ENCODE data around the gene ZNF76.
A peak's percentile ranks its signal among the peaks of the same experiment; 100 is the strongest.
"Not testable (repeated sequence)": the region's sequence is repeated elsewhere in the genome, so short reads cannot be mapped to it uniquely, and the experiment has no call there.

ZNF76 gene

DNA sequence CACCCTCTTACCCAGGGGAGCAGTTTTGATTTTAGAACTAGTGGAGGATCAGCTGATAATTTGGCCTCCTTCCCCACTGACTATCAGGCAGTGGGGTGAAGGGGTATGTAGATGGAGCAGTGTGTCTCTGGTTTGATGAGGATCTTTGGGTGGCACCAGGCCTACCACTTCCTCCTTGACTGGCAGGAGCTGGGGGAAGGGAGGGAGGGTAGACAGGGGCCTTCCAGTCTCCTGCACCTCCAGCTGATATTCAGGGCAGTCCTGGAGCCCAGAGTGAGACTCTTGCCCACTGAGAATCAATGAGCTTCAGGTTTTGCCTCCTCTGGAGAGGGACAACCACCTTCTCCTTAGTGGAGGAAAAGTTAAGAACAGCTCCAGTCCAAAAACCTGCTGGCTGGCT, 41.3 kb downstream of the ZNF76 start:
- DNase-seq (ENCODE audit: low read depth), result no peak

DNA sequence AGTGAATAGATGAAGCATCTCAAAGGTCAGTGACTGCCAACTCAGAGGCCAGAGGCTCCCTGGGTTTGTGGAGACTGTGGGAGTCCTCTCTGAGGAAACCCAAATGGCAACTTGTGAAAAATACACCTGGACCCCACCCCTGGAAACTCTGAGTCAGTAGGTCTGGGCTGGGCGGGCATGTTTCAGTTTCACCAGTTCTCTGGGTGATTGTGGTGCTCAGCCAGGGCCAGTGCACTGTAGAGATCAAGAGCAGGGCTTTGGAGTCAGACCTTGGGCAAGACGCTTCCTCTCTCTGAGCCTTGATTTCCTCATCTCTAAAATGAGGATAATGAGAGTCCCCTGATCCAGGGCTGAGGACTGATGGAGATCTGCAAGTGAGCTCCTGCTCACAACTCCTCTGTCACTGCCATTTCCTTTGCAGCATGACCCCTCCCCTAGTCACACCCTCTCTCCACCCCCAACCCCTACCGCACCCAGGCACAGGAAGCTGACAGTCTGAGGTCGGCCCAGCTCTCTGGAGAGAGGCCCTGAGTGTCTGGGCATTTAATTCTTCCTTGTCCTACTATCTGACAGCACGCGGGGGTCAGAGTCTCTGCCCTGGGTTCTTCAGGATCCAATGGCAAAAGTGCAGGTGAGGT, 43.2 kb downstream of the ZNF76 start:
- peak; percentile 80 for DNase-seq (ENCODE audit: low read depth)

DNA sequence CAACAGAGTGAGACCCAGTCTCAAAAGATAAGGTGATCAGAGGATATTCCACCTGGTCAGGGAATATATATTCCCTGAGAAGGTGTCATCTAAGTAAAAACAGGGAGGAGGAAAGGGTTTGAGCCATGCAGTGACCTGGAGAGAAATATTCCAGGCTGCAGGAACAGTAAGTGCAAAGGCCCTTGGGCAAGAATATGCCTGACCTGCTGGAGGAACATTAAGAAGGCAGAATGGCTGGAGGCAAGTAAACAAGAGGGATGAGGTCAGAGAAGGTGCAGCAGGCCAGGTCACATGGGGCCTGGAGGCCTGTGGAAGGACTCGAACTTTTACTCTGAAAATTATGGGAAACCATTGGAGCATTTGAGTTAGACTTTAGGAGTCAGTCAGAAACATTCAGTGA, 44.8 kb downstream of the ZNF76 start:
- no peak for DNase-seq (ENCODE audit: low read depth)

DNA sequence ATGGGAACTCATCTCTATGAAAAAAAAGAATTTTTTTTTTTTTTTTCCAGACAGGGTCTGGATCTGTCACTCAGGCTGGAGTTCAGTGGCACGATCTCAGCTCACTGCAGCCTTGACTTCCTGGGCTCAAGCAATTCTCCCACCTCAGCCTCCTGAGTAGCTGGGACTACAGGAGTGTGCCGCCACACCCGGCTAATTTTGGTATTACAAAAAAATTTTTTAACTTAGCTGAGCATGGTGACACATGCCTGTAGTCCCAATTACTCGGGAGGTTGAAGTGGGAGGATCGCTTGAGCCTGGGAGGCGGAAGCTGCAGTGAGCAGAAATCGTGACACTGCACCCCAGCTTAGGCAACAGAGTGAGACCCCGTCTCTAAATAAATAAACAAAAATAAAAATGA, 45.6 kb downstream of the ZNF76 start:
- DNase-seq (ENCODE audit: low read depth), result no peak

DNA sequence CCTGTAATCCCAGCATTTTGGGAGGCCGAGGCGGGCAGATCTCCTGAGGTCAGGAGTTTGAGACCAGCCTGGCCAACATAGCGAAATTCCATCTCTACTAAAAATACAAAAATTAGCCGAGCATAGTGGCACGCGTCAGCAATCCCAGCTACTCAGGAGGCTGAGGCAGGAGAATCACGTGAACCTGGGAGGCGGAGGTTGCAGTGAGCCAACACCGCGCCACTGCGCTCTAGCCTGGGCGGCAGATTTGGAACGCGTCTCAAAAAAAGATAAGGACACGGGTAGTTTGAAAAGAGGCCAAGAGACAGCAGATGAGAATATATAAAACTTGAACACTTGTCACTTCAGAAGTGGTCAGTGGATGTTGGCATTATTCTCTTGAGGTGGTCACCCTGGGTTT, 47.6 kb downstream of the ZNF76 start:
- not testable (repeated sequence) for DNase-seq (ENCODE audit: low read depth)

DNA sequence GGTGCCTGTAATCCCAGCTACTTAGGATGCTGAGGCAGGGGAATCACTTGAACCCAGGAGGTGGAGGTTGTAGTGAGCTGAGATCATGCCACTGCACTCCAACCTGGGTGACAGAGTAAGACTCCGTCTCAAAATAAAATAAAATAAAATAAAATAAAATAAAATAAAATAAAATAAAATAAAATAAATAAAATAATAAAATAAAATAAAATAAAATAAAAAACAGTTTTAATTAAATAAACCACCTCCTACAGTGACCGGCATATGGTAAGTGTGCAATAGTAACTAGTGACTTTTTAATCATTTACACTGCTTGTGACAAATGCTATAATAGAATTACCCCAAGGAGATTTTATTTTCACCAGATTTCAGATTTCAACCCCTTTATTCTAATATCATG, 49.0 kb downstream of the ZNF76 start:
- not testable (repeated sequence) for DNase-seq (ENCODE audit: low read depth)

DNA sequence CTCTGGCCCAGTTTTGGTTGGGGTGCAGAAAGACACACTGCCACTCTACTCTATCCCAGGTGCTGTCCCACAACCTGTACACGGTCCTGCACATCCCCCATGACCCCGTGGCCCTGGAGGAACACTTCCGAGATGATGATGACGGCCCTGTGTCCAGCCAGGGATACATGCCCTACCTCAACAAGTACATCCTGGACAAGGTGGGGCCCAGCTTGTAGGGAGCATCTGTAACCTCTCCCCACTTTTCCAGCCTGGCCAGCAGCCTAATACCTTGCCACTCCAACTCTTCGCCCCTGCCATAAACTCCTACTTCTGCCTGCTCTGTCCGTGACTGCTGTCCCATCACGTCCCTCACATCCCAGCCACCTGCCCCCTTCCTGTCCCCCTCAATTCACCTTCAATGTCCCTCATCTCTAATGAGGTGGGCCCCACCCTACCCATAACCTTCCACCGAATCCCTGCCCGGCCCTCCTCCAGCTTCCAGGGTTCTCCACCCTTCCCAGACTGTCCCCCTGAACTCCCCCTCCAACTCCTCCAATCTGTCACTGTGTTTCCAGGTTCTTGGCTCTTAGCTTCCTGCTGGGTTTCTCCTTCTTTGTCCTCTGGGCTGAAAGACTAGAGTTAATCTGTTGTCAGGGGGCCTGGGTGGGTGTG, 50.2 kb downstream of the ZNF76 start:
- DNase-seq (ENCODE audit: low read depth), result no peak

DNA sequence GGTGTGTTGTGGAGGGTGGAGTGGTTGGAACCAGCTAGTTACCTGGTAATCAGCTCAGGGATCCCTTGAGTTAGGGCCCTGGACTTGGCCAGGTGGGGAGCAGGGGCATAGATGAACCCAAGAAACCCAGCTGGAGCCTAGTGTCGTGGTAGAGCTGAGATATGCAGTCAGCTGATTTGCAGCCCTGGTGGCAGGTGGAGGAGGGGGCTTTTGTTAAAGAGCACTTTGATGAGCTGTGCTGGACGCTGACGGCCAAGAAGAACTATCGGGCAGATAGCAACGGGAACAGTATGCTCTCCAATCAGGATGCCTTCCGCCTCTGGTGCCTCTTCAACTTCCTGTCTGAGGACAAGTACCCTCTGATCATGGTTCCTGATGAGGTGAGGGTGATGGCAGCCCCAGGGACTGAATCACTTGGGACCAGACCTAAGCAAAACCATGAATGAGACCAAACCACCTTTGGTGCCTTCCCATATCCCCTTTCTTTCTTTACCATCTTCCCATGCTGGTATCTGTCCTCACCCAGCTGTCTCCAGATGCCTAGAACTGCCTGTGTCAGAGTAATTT, 50.8 kb downstream of the ZNF76 start:
- no peak for DNase-seq (ENCODE audit: low read depth)

DNA sequence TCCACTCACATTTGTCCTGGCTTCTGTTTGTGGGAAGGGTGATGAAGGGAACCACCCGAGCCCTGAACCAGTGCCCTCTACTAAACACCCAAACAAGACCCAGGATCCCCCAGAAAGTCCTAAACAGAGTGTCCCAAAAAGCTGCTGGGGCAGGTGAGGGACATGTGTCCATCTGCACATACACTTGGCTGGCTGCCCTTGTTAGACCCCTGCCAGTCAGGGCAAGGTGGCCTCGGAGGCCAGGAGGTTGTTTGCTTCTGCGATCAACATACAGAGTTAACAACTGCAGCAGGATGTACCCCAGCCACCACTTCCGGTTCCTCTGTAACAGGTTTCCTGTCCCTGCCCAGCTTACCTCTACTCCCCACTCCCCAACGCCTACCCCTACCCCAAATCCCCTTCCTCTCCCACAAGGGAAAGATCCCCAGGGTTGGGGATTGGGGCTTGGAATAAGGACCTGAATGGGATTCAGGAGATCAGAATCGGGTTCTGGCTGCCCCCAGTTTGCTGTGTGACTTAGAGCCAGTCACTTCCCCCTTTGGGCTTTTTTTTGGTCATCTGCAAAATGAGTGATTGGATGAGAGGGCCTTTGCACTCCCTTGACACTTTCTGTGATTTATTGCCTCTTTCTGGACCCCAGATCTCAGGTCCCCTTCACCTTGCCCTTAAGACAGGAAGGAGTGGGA, 52.0 kb downstream of the ZNF76 start:
- DNase-seq (ENCODE audit: low read depth), result peak; percentile 39

DNA sequence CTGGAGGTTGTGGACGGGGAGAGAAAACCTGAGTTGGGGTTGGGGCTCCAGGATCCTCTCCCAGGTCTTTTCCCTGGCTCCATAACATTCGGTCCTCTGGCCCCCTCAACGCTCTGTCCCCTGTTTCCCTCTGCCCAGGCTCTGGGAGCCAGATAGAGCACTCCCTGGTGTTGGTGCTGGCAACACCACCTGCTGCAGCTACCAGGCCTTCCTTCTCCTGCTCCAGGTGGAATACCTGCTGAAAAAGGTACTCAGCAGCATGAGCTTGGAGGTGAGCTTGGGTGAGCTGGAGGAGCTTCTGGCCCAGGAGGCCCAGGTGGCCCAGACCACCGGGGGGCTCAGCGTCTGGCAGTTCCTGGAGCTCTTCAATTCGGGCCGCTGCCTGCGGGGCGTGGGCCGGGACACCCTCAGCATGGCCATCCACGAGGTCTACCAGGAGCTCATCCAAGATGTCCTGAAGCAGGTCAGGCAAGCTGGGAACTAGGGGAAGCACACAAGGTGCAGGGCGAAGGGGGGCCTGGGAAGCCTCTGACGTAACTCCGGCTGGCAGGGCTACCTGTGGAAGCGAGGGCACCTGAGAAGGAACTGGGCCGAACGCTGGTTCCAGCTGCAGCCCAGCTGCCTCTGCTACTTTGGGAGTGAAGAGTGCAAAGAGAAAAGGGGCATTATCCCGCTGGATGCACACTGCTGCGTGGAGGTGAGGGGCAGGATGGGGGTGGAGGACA, 52.7 kb downstream of the ZNF76 start:
- no peak for DNase-seq (ENCODE audit: low read depth)

DNA sequence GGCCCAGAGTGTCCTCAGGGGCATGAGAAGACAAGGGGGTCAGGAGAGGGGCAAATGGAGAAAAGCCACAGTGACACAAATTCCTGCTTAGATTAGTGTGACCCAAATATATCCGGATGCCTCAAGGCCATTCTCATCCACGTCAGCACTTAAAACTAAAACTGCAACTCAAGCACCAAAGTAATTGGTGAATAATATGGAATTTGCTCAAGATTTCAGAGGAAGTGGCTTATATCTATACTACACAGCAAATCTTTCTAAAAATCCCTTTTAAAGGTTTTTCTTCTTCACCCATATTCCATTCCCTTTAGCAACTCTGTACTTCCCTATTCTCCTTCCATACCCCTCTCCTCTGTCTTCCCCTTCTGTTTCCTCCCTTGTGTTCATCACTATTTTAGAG, 53.3 kb downstream of the ZNF76 start:
- no peak for DNase-seq (ENCODE audit: low read depth)

DNA sequence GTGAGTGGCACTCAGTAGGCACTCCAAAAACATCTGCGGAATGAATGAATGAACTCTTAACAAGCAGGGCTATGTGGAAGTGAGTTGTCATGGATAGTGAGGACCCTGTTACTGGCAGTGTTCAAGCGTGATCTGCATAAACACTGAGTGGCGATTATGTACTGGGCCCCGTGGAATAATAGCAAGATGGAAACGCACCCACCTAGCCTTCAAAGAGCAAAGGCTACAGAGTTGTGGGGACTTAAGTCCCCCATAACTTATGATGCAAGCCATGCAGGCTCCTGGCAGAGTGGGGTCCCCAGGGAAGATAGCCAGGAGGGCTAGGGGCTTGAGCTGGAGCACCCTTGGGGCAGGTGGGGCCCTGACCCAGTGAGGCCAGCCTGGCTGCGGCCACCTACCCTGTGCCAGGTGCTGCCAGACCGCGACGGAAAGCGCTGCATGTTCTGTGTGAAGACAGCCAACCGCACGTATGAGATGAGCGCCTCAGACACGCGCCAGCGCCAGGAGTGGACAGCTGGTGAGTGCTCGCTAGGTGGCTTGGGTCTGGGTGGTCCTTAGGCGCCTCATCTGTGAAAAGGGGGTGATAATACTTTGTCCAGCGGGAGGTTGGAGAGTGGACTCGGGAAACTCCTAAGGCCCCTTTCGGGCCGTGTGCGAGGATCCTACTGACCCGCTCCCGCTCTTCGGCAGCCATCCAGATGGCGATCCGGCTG, 58.1 kb downstream of the ZNF76 start:
- DNase-seq (ENCODE audit: low read depth), result no peak

DNA sequence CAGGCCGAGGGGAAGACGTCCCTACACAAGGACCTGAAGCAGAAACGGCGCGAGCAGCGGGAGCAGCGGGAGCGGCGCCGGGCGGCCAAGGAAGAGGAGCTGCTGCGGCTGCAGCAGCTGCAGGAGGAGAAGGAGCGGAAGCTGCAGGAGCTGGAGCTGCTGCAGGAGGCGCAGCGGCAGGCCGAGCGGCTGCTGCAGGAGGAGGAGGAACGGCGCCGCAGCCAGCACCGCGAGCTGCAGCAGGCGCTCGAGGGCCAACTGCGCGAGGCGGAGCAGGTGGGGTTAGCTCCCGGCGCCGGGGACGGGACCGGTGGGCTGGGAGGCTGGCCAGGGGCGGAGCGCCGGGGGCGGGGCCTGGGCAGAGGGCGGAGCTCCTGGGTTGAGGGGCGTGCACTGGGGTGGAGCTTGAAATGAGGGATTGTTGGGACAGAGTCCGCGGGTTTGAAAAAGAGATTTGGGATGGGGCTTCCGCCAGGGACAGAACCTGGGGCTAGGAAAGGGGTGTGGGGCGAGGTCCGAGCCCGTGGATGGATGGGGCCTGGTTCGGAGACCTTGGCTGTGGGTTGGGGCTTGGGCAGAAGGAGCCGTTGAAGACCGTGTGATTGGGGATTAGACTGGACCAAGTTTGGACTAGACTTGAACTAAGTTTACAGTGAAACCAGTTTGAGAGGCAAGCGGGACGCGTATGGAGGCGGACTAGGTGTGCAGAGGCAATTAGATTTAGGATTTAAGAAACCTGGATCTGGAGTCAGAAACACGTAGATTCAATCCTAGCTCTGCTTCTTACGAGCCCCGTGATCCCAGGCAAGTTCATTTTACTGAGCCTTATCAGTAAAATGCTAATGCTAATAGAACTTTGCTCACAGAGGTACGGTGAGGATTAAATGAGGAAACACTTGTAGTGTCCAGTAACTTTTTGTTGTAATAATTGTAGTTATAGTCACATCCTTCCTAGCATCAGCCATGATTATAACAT, 58.9 kb downstream of the ZNF76 start:
- no peak for DNase-seq (ENCODE audit: low read depth)

DNA sequence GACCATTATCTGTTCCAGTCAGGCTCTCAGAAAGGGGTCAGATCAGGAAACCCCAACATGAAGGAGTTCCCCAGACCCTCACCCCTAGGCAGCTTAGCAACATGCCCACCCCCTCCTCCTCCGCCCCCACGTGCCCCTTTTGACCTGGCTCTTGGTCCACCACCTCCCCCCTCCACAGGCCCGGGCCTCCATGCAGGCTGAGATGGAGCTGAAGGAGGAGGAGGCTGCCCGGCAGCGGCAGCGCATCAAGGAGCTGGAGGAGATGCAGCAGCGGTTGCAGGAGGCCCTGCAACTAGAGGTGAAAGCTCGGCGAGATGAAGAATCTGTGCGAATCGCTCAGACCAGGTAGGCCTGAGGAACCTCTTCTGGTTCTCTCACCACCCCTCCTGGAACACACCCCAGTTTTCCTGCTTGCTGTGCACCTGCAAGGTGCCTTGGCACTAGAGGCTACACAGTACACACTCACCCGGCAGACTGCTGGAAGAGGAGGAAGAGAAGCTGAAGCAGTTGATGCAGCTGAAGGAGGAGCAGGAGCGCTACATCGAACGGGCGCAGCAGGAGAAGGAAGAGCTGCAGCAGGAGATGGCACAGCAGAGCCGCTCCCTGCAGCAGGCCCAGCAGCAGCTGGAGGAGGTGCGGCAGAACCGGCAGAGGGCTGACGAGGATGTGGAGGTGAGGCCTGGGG, 60.0 kb downstream of the ZNF76 start:
- no peak for DNase-seq (ENCODE audit: low read depth)

DNA sequence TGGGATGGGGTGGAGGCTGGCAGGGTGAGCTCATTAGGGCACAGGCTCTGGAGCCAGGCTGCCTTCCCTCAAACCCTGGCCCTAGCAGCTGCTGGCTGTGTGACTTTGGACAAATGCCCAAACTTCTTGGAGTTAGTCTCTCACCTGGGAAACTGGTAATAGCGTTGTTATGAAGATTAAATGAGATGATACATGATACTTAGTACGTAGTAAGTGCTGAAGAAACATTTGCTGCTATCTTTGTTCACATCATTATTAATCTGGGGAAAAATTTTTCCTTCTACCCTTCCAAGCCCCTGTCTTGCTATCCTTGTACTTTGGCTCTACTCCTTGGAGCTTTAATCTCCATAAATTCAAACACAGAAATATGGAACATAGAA, 60.5 kb downstream of the ZNF76 start:
- no peak for DNase-seq (ENCODE audit: low read depth)

DNA sequence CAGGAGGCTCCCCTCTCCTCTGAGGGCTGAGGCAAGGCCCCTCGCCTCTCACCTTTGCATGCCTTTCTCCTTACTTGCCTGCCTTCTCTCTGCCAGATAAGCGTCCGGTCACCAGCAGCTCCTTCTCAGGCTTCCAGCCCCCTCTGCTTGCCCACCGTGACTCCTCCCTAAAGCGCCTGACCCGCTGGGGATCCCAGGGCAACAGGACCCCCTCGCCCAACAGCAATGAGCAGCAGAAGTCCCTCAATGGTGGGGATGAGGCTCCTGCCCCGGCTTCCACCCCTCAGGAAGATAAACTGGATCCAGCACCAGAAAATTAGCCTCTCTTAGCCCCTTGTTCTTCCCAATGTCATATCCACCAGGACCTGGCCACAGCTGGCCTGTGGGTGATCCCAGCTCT, 61.6 kb downstream of the ZNF76 start:
- DNase-seq (ENCODE audit: low read depth), result no peak

DNA sequence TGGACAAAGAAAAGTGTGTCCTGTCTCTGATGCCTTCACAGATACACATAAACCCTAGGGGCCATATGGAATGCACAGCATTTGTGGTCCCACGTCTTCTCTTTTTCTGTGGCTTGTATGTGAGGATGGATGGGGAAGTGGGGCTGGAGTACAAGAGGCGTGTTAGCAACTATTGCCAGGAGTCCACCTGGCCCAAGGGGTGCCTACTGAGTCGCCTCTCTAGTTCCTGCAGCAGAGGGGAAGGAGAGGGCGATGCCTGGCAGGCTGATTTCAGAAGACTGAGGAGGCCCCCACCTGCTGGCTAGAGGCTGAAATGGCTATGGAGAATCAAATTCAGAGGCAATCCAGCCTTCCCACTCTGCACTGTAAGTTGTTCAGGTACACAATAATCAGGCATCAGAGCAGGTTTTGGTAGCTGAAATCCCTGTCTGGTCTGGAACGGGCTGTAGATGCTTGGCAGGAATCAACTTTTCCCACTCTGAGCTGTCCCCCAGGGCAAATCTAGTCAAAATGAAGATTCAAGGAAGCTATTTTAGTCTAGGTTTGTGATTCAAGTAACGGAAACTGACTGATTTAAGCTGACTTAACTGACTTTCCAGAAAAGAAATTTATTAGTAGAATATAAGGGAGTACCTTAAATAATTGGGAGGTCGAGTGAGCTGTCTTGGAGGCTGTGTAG, 68.0 kb downstream of the ZNF76 start:
- DNase-seq (ENCODE audit: low read depth), result peak; percentile 62

DNA sequence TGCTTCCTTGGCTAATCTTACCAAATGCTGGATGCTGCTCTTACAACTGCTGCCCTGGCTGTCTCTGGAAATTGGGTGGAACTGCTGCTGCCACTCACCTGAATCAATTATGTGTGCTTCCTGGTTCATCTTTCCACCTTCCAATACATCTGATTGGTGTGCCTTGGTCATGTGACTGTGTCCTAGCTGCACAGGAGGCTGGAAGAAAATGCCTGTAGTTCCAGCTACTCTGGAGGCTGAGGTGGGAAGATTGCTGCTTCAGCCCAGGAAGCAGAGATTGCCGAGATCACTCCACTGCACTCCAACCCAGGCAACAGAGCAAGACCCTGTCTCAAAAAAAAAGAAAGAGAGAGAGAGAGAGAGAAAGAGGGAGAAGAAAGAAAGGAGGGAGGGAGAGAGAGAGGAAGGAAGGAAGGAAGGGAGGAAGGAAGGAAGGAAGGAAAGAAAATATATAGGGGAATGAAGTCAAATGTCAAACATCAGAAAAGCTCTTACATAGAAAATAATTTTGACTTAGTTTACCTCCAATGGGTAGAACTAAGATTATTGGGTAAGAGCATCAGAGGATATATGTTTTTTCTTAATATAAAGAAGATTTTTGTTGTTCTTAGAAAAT, 68.7 kb downstream of the ZNF76 start:
- DNase-seq (ENCODE audit: low read depth), result no peak

DNA sequence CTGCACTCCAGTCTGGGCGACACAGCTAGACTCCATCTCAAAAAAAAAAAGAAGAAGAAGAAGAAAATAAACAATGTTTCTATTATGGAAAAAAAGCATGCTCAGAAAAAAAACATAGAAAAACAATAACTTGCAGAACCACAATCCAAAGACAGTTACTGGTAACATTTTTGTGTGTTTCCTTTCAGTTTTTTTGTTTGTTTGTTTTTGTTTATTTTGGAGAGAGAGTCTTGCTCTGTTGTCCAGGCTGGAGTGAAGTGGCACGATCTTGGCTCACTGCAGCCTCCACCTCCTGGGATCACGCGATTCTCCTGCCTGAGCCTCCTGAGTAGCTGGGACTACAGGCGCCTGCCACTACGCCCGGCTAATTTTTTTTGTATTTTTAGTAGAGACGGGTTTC, 69.4 kb downstream of the ZNF76 start:
- not testable (repeated sequence) for DNase-seq (ENCODE audit: low read depth)

Measured in T follicular helper cell (primary cell).